Tibial artery (tissue), 4 donors: ENCODE results near the gene PLA2G2F.

Source experiments
- DNase-seq, 2 donors: peaks; one replicate each; pipeline ENCODE4 v3.0.0-alpha.2; 2019
- H3K27ac ChIP-seq, 2 donors: fragments of 200-600 bp; sonication (generic) in 1 of 2; 1 replicate in 1 of 2; 2 replicates in 1 of 2; pipeline ENCODE4 v1.5.1; 2018 to 2019; ENCODE audit warnings: mild to moderate bottlenecking in 1 of 2
- H3K27me3 ChIP-seq, 2 donors: fragments of 200-600 bp; sonication (generic) in 1 of 2; one replicate each; pipeline versions ENCODE4 v1.5.1 to v1.6.0; 2016 to 2019
- H3K36me3 ChIP-seq, 3 donors: fragments of 200-600 bp; sonication (generic) in 2 of 3; one replicate each; pipeline ENCODE4 v1.5.1; 2016 to 2019; ENCODE audit warnings: mild to moderate bottlenecking in 2 of 3
- H3K4me1 ChIP-seq, 4 donors: fragments of 200-600 bp; sonication (generic) in 2 of 4; 1 replicate in 3 of 4; 2 replicates in 1 of 4; pipeline ENCODE4 v1.5.1; 2016 to 2019
- H3K4me3 ChIP-seq, 2 donors: fragments of 200-600 bp; sonication (generic) in 1 of 2; 1 replicate in 1 of 2; 2 replicates in 1 of 2; pipeline ENCODE4 v1.5.1; 2018 to 2019; ENCODE audit warnings: mild to moderate bottlenecking in 2 of 2
- H3K9me3 ChIP-seq, 3 donors: fragments of 200-600 bp; sonication (generic) in 1 of 3; one replicate each; pipeline ENCODE4 v1.5.1; 2016 to 2019
- intact Hi-C: fragments of 100-400 bp; cut with DNase I; formaldehyde crosslinking; loops from one replicate; pipeline ENCODE4 v1.15.0; 2023; ENCODE audit warnings: low total_unique reads
- TF ChIP-seq, protein P1 (sequence below), 2 experiments: fragments of 200-600 bp in 1 of 2; fragments of 450-650 bp in 1 of 2; IDR thresholded peaks; one replicate each; pipeline ENCODE4 v1.5.1; 2017 to 2019; ENCODE audit warnings: antibody characterized with exemption in 2 of 2, mild to moderate bottlenecking in 1 of 2, moderate library complexity in 1 of 2

Gene PLA2G2F

DNA sequence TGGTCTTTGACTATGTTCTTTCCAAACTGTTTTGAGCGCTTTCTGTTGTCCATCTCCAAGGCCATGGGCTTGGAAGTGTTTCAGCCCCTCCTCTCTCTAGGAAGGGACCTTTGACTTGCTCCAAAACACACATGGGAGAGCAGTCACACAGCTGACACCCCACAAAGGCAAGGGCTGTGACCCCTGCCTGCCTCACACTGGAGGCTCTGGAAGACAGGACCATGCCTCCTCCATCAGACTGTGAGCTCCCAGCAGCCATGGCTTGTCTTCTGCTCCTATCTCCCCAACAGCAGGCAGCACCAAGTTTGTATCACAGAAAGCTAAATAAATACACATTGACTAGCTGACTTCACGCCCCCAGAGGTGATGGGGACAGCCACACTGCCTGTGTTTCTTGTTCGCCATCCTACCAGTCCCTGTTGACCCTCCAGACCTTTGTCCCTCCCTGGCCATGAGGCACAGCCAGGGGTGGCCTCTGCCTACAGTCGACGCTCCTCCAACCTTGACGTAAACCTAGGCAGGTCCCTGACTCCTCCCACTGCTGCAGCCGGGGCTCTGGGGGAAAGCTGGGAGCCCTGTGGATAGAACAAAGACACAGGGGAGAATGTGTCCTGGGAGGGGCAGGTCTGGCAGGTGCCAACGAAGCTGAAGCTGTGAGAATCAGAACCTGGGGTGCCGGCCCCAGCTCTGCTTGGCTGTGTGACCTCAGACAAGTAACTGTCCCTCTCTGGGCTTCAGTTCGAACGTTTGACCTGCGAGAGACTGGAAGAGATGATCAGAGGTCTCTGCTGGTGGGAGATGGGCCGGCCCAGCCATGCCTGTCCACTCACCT is 4.8 kb downstream of the PLA2G2F start:
- TF ChIP-seq, protein P1, sequence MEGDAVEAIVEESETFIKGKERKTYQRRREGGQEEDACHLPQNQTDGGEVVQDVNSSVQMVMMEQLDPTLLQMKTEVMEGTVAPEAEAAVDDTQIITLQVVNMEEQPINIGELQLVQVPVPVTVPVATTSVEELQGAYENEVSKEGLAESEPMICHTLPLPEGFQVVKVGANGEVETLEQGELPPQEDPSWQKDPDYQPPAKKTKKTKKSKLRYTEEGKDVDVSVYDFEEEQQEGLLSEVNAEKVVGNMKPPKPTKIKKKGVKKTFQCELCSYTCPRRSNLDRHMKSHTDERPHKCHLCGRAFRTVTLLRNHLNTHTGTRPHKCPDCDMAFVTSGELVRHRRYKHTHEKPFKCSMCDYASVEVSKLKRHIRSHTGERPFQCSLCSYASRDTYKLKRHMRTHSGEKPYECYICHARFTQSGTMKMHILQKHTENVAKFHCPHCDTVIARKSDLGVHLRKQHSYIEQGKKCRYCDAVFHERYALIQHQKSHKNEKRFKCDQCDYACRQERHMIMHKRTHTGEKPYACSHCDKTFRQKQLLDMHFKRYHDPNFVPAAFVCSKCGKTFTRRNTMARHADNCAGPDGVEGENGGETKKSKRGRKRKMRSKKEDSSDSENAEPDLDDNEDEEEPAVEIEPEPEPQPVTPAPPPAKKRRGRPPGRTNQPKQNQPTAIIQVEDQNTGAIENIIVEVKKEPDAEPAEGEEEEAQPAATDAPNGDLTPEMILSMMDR (IDR thresholded peaks at IDR 0.05), result no peak
- H3K4me1 ChIP-seq, result no peaks in the 10 kb centered on the region
- intact Hi-C loops, result no loop called here
- H3K4me3 ChIP-seq, result no peak overlapping the region
- H3K27ac ChIP-seq, result no peak overlapping the region
- no peaks in the 10 kb centered on the region for H3K36me3 ChIP-seq
- DNase-seq, result no peak
- no peaks in the 10 kb centered on the region for H3K9me3 ChIP-seq
- peaks cover 0 to 31% of the 10 kb centered on the region in 2 donors for H3K27me3 ChIP-seq

DNA sequence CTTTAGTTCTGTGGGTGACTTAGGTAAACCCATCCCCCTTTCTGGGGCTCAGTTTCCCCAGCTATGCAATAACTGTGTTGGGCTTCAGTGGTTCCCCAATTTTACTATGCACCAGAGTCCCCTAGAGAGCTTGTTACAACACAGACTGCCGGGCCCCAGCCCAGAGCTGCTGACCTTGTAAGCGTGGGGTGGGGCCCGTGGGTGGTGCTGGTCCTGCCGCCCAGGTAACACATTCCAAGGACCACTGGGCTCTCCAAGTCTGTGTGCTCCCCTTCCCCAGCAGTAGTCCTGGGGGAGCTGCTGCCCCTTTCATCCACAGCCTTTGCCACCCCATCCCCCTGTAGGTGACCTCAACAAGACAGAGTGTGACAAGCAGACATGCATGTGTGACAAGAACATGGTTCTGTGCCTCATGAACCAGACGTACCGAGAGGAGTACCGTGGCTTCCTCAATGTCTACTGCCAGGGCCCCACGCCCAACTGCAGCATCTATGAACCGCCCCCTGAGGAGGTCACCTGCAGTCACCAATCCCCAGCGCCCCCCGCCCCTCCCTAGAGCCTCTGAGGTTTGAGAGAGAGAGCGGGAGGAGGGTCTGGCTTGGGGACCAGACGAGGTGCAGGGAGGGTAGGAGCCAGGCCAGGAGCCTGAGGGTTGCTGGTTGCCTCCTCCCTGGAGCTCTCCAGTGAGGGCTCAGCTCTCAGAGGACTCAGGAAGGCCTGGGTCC is 8.9 kb downstream of the PLA2G2F start:
- no peak overlapping the region for H3K4me3 ChIP-seq
- TF ChIP-seq, protein P1 (IDR thresholded peaks at IDR 0.05), result no peak
- intact Hi-C loops, result no loop called here
- H3K27me3 ChIP-seq, result peaks cover 0 to 48% of the 10 kb centered on the region in 2 donors
- peaks cover 0 to 13% (median 8%) of the 10 kb centered on the region in 4 donors for H3K4me1 ChIP-seq
- no peaks in the 10 kb centered on the region for H3K36me3 ChIP-seq
- DNase-seq, result no peak
- H3K27ac ChIP-seq, result no peak overlapping the region
- H3K9me3 ChIP-seq, result no peaks in the 10 kb centered on the region

DNA sequence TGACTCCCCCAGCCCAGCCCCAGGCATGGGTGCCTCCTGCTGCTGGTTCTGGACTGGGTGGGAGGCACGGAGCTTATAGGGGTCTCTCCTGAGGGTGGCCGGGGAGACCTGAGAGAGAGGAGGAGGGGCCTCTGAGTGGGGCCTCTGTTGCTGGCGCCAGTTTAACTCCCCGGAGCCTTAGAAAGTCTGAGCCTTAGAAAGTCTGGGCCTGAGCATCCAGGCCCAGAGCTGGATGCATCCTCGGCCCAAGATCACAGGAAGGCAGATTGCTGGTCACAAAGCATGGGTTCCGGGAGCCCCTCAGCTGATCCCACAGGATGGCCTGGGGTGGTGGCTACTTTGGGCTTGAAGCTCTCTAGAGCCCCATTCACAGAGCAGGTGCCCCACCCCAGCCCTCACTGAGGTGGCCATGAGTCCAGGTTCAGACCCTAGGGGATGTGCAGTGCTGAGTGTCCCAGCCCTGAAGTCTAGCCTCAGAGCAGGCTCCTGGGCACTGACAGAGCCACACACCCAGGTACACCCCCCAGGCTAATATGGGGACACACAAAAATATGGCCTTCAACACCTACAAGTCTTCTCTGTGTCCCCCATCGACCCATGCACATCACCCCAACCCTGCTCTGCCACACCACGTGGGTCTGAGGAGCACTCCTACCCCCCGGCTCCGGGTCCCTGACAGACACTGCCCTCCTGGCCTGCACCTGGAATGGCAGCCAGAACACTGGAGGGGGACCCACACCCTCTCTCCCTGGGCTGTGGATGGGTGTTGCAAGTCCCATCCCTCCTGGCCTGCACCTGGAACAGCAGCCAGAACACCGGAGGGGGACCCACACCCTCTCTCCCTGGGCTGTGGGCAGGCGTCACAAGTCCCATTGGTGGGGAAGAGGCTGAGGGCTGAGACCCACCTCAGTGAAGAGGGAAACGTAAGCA is 9.7 kb downstream of the PLA2G2F start:
- intact Hi-C loops, result no loop called here
- H3K9me3 ChIP-seq, result no peaks in the 10 kb centered on the region
- peaks cover 0 to 14% (median 8%) of the 10 kb centered on the region in 4 donors for H3K4me1 ChIP-seq
- H3K27me3 ChIP-seq, result peaks cover 0 to 45% of the 10 kb centered on the region in 2 donors
- H3K4me3 ChIP-seq, result no peak overlapping the region
- TF ChIP-seq, protein P1 (IDR thresholded peaks at IDR 0.05), result no peak
- no peaks in the 10 kb centered on the region for H3K36me3 ChIP-seq
- DNase-seq, result no peak
- H3K27ac ChIP-seq, result no peak overlapping the region

DNA sequence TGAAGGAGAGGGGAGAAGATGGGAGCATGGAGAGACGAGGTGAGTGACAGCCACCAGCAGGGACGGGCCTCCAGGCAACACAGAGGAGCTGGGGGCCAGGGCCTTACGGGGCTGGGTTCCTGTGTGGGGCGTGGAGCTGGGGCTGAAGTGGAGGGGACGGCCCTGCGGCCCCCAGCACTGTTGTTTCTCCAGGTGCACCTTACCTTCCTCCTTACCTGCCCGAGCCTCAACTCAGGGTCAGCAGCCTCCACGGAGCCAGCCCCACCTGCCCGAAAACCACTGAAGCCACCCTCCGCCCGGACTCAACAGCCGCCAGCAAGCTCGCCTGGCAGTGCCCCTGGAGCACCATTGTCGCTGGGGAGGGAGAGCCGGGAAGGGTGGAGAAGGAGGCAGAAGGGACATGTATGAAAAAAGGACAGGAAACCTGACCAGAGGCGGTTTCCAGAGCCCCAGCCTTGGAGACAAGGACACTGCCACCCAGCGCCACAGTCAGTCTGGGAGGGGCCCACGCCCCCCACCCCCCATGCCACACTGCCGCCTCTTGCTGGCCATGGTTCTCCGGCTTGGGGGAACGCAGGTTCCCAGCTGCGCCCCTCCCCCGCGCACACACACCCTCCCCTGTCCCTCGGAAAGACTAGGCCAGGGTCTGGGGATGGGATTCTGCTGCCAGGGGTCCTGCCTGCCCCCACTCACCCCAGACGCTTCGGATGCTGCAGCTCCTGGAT is 10.6 kb downstream of the PLA2G2F start:
- intact Hi-C loops, result loop anchor here (5.0 kb wide), 1 partner anchor 172 kb away; the partner anchor contains the start of gene PLA2G2A
- H3K4me1 ChIP-seq, result peaks cover 0 to 14% (median 8%) of the 10 kb centered on the region in 4 donors
- H3K4me3 ChIP-seq, result no peak overlapping the region
- peaks cover 0 to 42% of the 10 kb centered on the region in 2 donors for H3K27me3 ChIP-seq
- H3K27ac ChIP-seq, result no peak overlapping the region
- no peaks in the 10 kb centered on the region for H3K9me3 ChIP-seq
- TF ChIP-seq, protein P1 (IDR thresholded peaks at IDR 0.05), result no peak
- H3K36me3 ChIP-seq, result no peaks in the 10 kb centered on the region
- no peak for DNase-seq
